Caco-2 (cell line): ENCODE results near the gene SSH2. TPM values are rescaled to one million over a fixed set of nuclear protein-coding genes. Genes with fewer than 3 reads are reported as not detected.

Experiments
- BruUV-seq: library from RNA; stranded (reverse); fragments of 400-500 nt; replicated peaks from 2 replicates; lab custom pipeline; 2021; lab: Mats Ljungman, UMichigan
- CTCF ChIA-PET: fragments of 300-600 bp; sonication (Branson Sonifier 250); formaldehyde crosslinking; loops from one replicate; lab custom pipeline; 2022; ENCODE audit warnings: antibody characterized with exemption; lab: Charles Lee
- POLR2A ChIA-PET: fragments of 300-600 bp; sonication (Branson Sonifier 250); formaldehyde crosslinking; loops from one replicate; lab custom pipeline; 2022; ENCODE audit warnings: antibody characterized with exemption; lab: Charles Lee
- DNase-seq, 2 experiments: peaks; one replicate each; pipeline versions ENCODE4 v3.0.0 to v3.0.0-alpha.2; 2020 to 2022
- H3K27me3 ChIP-seq: replicated peaks from 2 replicates; pipeline ENCODE4 v1.6.0; 2011; ENCODE audit warnings: low read length; ENCODE audit not compliant: control insufficient read depth, insufficient read depth
- H3K36me3 ChIP-seq: 2 replicates; pipeline ENCODE4 v1.5.1; 2011; ENCODE audit warnings: low read length; ENCODE audit not compliant: control insufficient read depth, insufficient read depth
- H3K4me1 ChIP-seq: fragments of 250-450 bp; sonication (Bioruptor Pico); 2 replicates; pipeline ENCODE4 v1.5.1; 2020; ENCODE audit warnings: mild to moderate bottlenecking
- H3K4me3 ChIP-seq: 2 replicates; pipeline ENCODE4 v1.5.1; 2011; ENCODE audit warnings: low read depth, mild to moderate bottlenecking, control low read depth, low read length
- H3K9me3 ChIP-seq: fragments of 250-450 bp; sonication (Bioruptor Pico); 2 replicates; pipeline ENCODE4 v1.5.1; 2020; ENCODE audit warnings: mild to moderate bottlenecking, moderate library complexity
- H3K27ac Mint-ChIP-seq: one replicate; pipeline ENCODE4 v1.8.0; 2022; ENCODE audit warnings: mixed read lengths; ENCODE audit not compliant: unreplicated experiment
- H3K27me3 Mint-ChIP-seq: one replicate; pipeline ENCODE4 v1.8.0; 2022; ENCODE audit warnings: mixed read lengths; ENCODE audit not compliant: insufficient read depth, unreplicated experiment
- H3K36me3 Mint-ChIP-seq: one replicate; pipeline ENCODE4 v1.8.0; 2022; ENCODE audit warnings: mild to moderate bottlenecking, mixed read lengths; ENCODE audit not compliant: insufficient read depth, unreplicated experiment
- H3K4me1 Mint-ChIP-seq: one replicate; pipeline ENCODE4 v1.8.0; 2022; ENCODE audit warnings: low read depth, mixed read lengths; ENCODE audit not compliant: unreplicated experiment
- H3K4me3 Mint-ChIP-seq: one replicate; pipeline ENCODE4 v1.8.0; 2022; ENCODE audit warnings: mild to moderate bottlenecking, moderate library complexity, mixed read lengths; ENCODE audit not compliant: unreplicated experiment
- H3K9me3 Mint-ChIP-seq: one replicate; pipeline ENCODE4 v1.8.0; 2022; ENCODE audit warnings: mixed read lengths; ENCODE audit not compliant: unreplicated experiment
- CTCF ChIP-seq, 2 experiments: fragments of 200-600 bp in 1 of 2; IDR thresholded peaks; 1 replicate in 1 of 2; 2 replicates in 1 of 2; pipeline versions ENCODE4 v1.5.1 to v1.8.0; 2011 to 2022; ENCODE audit warnings: antibody characterized with exemption in 1 of 2, control low read depth in 1 of 2, inconsistent platforms in 1 of 2, low read depth in 1 of 2, low read length in 1 of 2, mild to moderate bottlenecking in 1 of 2, moderate library complexity in 1 of 2; ENCODE audit not compliant: insufficient read depth in 1 of 2, severe bottlenecking in 1 of 2, unreplicated experiment in 1 of 2
- intact Hi-C: fragments of 100-400 bp; cut with micrococcal nuclease; formaldehyde crosslinking; loops from one replicate; pipeline ENCODE4 v1.10.0; 2022; ENCODE audit not compliant: unreplicated experiment
- total RNA-seq: library from RNA; stranded (reverse); gene quantifications from 2 replicates; pipeline ENCODE4 v1.2.3, GENCODE V29; 2022

Gene SSH2
- total RNA-seq, 1 experiment from 2014 or later, result 48.2 TPM

DNA sequence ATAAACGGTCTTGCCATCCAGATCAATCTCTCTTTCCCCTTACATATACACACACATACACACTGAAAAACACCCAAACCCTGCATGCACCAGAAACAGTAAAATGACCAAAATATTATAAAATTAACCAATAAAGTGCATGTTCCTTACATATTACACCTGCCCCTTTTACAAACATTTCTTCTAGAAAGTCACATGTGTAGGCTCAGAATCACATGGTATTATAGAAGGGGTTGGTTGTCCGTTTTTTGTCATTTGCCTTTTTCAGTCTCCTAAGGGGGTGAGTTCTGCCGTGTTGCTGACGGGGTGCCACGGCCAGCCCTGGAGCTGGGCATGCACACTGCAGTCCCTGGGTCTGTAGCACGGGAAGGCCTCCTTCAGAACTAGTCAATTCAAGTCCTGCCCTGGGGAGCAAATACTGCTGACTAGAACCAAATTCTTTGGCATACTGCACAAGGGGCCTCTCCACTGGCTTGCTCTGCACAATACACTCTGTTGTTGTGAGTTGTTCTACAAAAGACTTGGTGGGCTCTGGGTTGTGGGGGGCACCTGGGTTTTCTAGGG is 299.3 kb downstream of the SSH2 start:
- peaks cover 2% of the 10 kb centered on the region; the same call in 1 of the 2 replicates for H3K36me3 ChIP-seq
- H3K9me3 Mint-ChIP-seq, result no peaks in the 10 kb centered on the region
- no peaks in the 10 kb centered on the region for H3K27me3 Mint-ChIP-seq
- H3K36me3 Mint-ChIP-seq, result peaks cover 29% of the 10 kb centered on the region
- H3K4me3 ChIP-seq, result no peak overlapping the region
- DNase-seq, result no peak
- no TSS peak for BruUV-seq
- no peak overlapping the region for H3K4me3 Mint-ChIP-seq
- ChIA-PET POLR2A (no interaction called here), CTCF (no interaction called here)
- no peaks in the 10 kb centered on the region for H3K9me3 ChIP-seq
- no peaks in the 10 kb centered on the region for H3K4me1 ChIP-seq
- no peaks in the 10 kb centered on the region for H3K27me3 ChIP-seq
- intact Hi-C loops, result loop anchor here (10.0 kb wide), 1 partner anchor 464 kb away; no protein-coding TSS in a partner anchor
- TF ChIP-seq CTCF (IDR thresholded peaks at IDR 0.05; ENCODE audit: insufficient read depth in 1 of 2, low read depth in 1 of 2, low read length in 1 of 2, severe bottlenecking in 1 of 2, unreplicated experiment in 1 of 2), result no peak
- H3K4me1 Mint-ChIP-seq, result no peaks in the 10 kb centered on the region
- no peak overlapping the region for H3K27ac Mint-ChIP-seq

DNA sequence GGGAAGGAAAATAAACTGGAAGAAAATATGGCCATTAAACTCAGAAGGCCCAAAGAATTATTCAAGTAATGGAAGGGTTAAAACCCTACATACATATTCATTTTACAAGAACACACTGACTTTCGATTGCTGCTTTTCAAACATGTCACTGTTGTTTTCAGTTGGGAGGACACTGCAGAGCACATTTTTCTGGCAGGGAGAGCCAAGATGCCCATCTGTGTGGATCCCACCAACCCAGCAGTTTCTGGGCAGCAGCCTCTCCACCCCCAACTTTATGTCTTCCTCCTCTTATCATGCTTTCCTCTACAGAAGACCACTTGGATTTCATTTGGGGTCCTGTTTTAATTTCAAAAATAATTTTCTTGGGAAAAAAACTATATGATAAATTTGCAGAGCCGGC is 300.2 kb downstream of the SSH2 start:
- Histone ChIP-seq H3K36me3 (peaks cover 2% of the 10 kb centered on the region; the same call in 1 of the 2 replicates), H3K4me3 (no peak overlapping the region), H3K9me3 (no peaks in the 10 kb centered on the region), H3K27me3 (no peaks in the 10 kb centered on the region), H3K4me1 (no peaks in the 10 kb centered on the region)
- TF ChIP-seq CTCF (IDR thresholded peaks at IDR 0.05; ENCODE audit: insufficient read depth in 1 of 2, low read depth in 1 of 2, low read length in 1 of 2, severe bottlenecking in 1 of 2, unreplicated experiment in 1 of 2), result no peak
- no peak overlapping the region for H3K27ac Mint-ChIP-seq
- no peak overlapping the region for H3K4me3 Mint-ChIP-seq
- intact Hi-C loops, result loop anchor here (10.0 kb wide), 1 partner anchor 465 kb away; no protein-coding TSS in a partner anchor
- CTCF ChIA-PET, result no interaction called here
- POLR2A ChIA-PET, result no interaction called here
- DNase-seq, result no peak
- H3K9me3 Mint-ChIP-seq, result no peaks in the 10 kb centered on the region
- H3K4me1 Mint-ChIP-seq, result no peaks in the 10 kb centered on the region
- no peaks in the 10 kb centered on the region for H3K27me3 Mint-ChIP-seq
- no TSS peak for BruUV-seq
- peaks cover 23% of the 10 kb centered on the region for H3K36me3 Mint-ChIP-seq

DNA sequence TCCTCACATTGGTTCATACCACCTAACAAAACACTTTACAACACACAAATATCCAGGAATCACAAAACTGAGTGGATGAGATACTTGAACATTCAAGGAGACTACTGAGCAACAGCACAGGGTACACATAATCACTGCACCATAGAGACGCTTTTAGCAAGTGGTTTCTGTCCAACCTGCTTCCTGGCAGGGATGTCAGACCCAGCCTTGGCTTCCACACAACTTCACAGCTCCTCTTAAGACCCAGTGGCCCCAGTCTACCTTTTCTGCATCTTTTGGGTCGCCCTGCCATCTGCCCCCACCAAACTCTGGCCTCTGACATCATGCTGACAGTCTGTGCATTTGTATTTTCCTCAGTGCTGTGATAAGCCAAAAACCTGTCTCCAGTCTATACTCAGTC is 301.4 kb downstream of the SSH2 start:
- Histone ChIP-seq H3K4me3 (no peak overlapping the region), H3K36me3 (0 out of 2 replicates have a peak, but pooled peaks cover 2% of the 10 kb centered on the region), H3K27me3 (no peaks in the 10 kb centered on the region), H3K4me1 (peaks cover 1% of the 10 kb centered on the region; the same call in 1 of the 2 replicates), H3K9me3 (no peaks in the 10 kb centered on the region)
- POLR2A ChIA-PET, result no interaction called here
- H3K27me3 Mint-ChIP-seq, result no peaks in the 10 kb centered on the region
- H3K4me1 Mint-ChIP-seq, result no peaks in the 10 kb centered on the region
- H3K27ac Mint-ChIP-seq, result no peak overlapping the region
- TF ChIP-seq CTCF (IDR thresholded peaks at IDR 0.05; ENCODE audit: insufficient read depth in 1 of 2, low read depth in 1 of 2, low read length in 1 of 2, severe bottlenecking in 1 of 2, unreplicated experiment in 1 of 2), result no peak
- peaks cover 23% of the 10 kb centered on the region for H3K36me3 Mint-ChIP-seq
- CTCF ChIA-PET, result no interaction called here
- no peak for DNase-seq
- H3K4me3 Mint-ChIP-seq, result no peak overlapping the region
- BruUV-seq, result no TSS peak
- no peaks in the 10 kb centered on the region for H3K9me3 Mint-ChIP-seq
- intact Hi-C loops, result no loop called here
